Endothelial cell of umbilical vein (primary cell): ENCODE measurements around the gene LRRC31. TPM values are rescaled to one million over a fixed set of nuclear protein-coding genes. Genes with fewer than 3 reads are reported as not detected.

Experiments
- BruUV-seq: library from RNA; stranded (reverse); fragments of 400-500 nt; replicated peaks from 2 replicates; lab custom pipeline; 2021; lab: Mats Ljungman, UMichigan
- CTCF ChIA-PET: fragments of 300-600, 350-600 bp; sonication (Branson Sonifier 250); formaldehyde crosslinking; loops from one replicate; lab custom pipeline; 2021; ENCODE audit warnings: antibody characterized with exemption, inconsistent platforms; lab: Charles Lee
- POLR2A ChIA-PET: fragments of 300-600, 350-600 bp; sonication (Branson Sonifier 250); formaldehyde crosslinking; loops from one replicate; lab custom pipeline; 2021; ENCODE audit warnings: antibody characterized with exemption, inconsistent platforms; lab: Charles Lee
- DNase-seq: peaks from one replicate; pipeline ENCODE4 v3.0.0-alpha.2; 2011; ENCODE audit warnings: low read depth, low spot score
- FAIRE-seq: peaks from 2 replicates; lab custom pipeline; 2011; peaks lifted over from hg19 to GRCh38; lab: Jason Lieb, UNC
- H2AFZ ChIP-seq: 2 replicates; pipeline ENCODE4 v1.6.0; 2012; ENCODE audit warnings: low read depth, low read length, control low read depth, inconsistent platforms
- H3K27ac ChIP-seq: 2 replicates; pipeline ENCODE4 v1.5.1; 2011; ENCODE audit warnings: low read depth, mild to moderate bottlenecking, control low read depth, low read length, moderate library complexity; ENCODE audit not compliant: insufficient read depth
- H3K27me3 ChIP-seq, 2 experiments: 2 replicates each; pipeline versions ENCODE4 v1.6.0 to v1.6.1; 2011; ENCODE audit warnings: low read length in 2 of 2, mixed read lengths in 1 of 2; ENCODE audit not compliant: control insufficient read depth in 2 of 2, insufficient read depth in 2 of 2
- H3K36me3 ChIP-seq, 2 experiments: 2 replicates in 1 of 2; 3 replicates in 1 of 2; pipeline ENCODE4 v1.5.1; 2011; ENCODE audit warnings: low read length in 2 of 2, mild to moderate bottlenecking in 1 of 2, moderate library complexity in 1 of 2; ENCODE audit not compliant: control insufficient read depth in 2 of 2, insufficient read depth in 2 of 2; ENCODE audit errors: extremely low read depth in 1 of 2
- H3K4me1 ChIP-seq: 3 replicates; pipeline ENCODE4 v1.5.1; 2011; ENCODE audit warnings: mild to moderate bottlenecking, low read length; ENCODE audit not compliant: control insufficient read depth, insufficient read depth; ENCODE audit errors: extremely low read depth
- H3K4me2 ChIP-seq: 2 replicates; pipeline ENCODE4 v1.6.1; 2011; ENCODE audit warnings: low read length, control low read depth, mixed read lengths; ENCODE audit not compliant: insufficient read depth
- H3K4me3 ChIP-seq, 3 experiments: fragments of 200-600 bp in 1 of 3; sonication (generic), shearing (Covaris generic) in 1 of 3; replicated peaks in 1 of 3; 2 replicates each; pipeline ENCODE4 v1.5.1; 2011 to 2016; ENCODE audit warnings: control low read depth in 3 of 3, low read length in 3 of 3, mild to moderate bottlenecking in 2 of 3, inconsistent platforms in 1 of 3, low read depth in 1 of 3, moderate library complexity in 1 of 3; ENCODE audit not compliant: insufficient read depth in 1 of 3
- H3K79me2 ChIP-seq: 2 replicates; pipeline ENCODE4 v1.6.0; 2012; ENCODE audit warnings: low read length, inconsistent platforms; ENCODE audit not compliant: control insufficient read depth, insufficient read depth
- H3K9ac ChIP-seq: replicated peaks from 2 replicates; pipeline ENCODE3; 2011; ENCODE audit warnings: low read length, control low read depth; ENCODE audit not compliant: insufficient read depth; ENCODE audit errors: extremely low read depth
- H3K9me1 ChIP-seq: replicated peaks from 3 replicates; pipeline ENCODE4 v1.6.0; 2011; ENCODE audit warnings: mild to moderate bottlenecking, low read length; ENCODE audit not compliant: control insufficient read depth, insufficient read depth; ENCODE audit errors: extremely low read depth
- H3K9me3 ChIP-seq: replicated peaks from 2 replicates; pipeline ENCODE4 v1.5.1; 2012; ENCODE audit warnings: low read length, inconsistent platforms; ENCODE audit not compliant: control insufficient read depth, insufficient read depth
- H4K20me1 ChIP-seq: replicated peaks from 2 replicates; pipeline ENCODE3; 2011; ENCODE audit warnings: mild to moderate bottlenecking, low read length; ENCODE audit not compliant: control insufficient read depth, insufficient read depth; ENCODE audit errors: extremely low read depth
- EZH2 ChIP-seq: IDR thresholded peaks from 2 replicates; pipeline ENCODE4 v1.6.1; 2012; ENCODE audit warnings: borderline replicate concordance, low read depth, mild to moderate bottlenecking, moderate library complexity, low read length, inconsistent platforms; ENCODE audit not compliant: severe bottlenecking
- FOS ChIP-seq: IDR thresholded peaks from 2 replicates; pipeline ENCODE4 v1.6.1; 2011; ENCODE audit warnings: mild to moderate bottlenecking, low read length, moderate library complexity, borderline replicate concordance; ENCODE audit not compliant: insufficient read depth
- GATA2 ChIP-seq: IDR thresholded peaks from 2 replicates; pipeline ENCODE4 v1.7.0; 2011; ENCODE audit warnings: low read depth, mild to moderate bottlenecking, moderate library complexity, mixed read lengths, low read length; ENCODE audit not compliant: insufficient read length, insufficient read depth
- JUN ChIP-seq: IDR thresholded peaks from 2 replicates; pipeline ENCODE4 v1.6.1; 2011; ENCODE audit warnings: borderline replicate concordance, low read depth; ENCODE audit not compliant: insufficient read length, insufficient read depth
- MYC ChIP-seq: IDR thresholded peaks from one replicate; pipeline ENCODE4 v1.6.1; 2011; ENCODE audit warnings: mild to moderate bottlenecking, low read depth, low read length
- POLR2A ChIP-seq: IDR thresholded peaks from 2 replicates; pipeline ENCODE4 v1.6.1; 2012; ENCODE audit warnings: low read depth, mild to moderate bottlenecking, control low read depth, low read length
- POLR2AphosphoS5 ChIP-seq: IDR thresholded peaks from 2 replicates; pipeline ENCODE4 v1.6.1; 2012; ENCODE audit warnings: low read depth, mild to moderate bottlenecking, control low read depth, low read length, moderate library complexity; ENCODE audit not compliant: insufficient read depth
- dilution Hi-C: fragments of 300-500 bp; cut with MboI; formaldehyde crosslinking; loops from one replicate; pipeline ENCODE4 v1.15.0; 2019; ENCODE audit warnings: low sequenced_read_pairs; ENCODE audit not compliant: extremely low pct_ligation_motif_present
- intact Hi-C: fragments of 100-400 bp; cut with micrococcal nuclease; formaldehyde crosslinking; loops from one replicate; pipeline ENCODE4 v1.10.0; 2022
- polyA plus RNA-seq, 4 experiments: library from polyadenylated mRNA; depleted of rRNA in 3 of 4; stranded (reverse) in 3 of 4; unstranded in 1 of 4; fragments of >200 nt; gene quantifications; 2 replicates each; pipeline versions ENCODE4 v1.2.1 to v1.2.3, GENCODE V29; 2011 to 2012; ENCODE audit warnings: missing spikeins in 1 of 4
- total RNA-seq: library from RNA; stranded (reverse); gene quantifications from 2 replicates; pipeline ENCODE4 v1.2.3, GENCODE V29; 2021
- TF ChIP-seq, protein P1 (sequence below), 2 donors: IDR thresholded peaks; 1 replicate in 1 of 2; 2 replicates in 1 of 2; pipeline ENCODE4 v1.5.1; 2011; ENCODE audit warnings: low read length in 2 of 2, mild to moderate bottlenecking in 2 of 2, moderate library complexity in 2 of 2, control low read depth in 1 of 2, inconsistent platforms in 1 of 2, low read depth in 1 of 2; ENCODE audit not compliant: insufficient read depth in 1 of 2; ENCODE audit errors: extremely low read depth in 1 of 2
- TF ChIP-seq, protein P2 (sequence below): IDR thresholded peaks from 2 replicates; pipeline ENCODE4 v1.6.1; 2011; ENCODE audit not compliant: insufficient read depth, insufficient read length

Gene LRRC31
- total and polyA plus RNA-seq, 2 donors (not counting 3 experiments of a cell fraction or from before 2014, with no cell fraction given) = not detected

DNA sequence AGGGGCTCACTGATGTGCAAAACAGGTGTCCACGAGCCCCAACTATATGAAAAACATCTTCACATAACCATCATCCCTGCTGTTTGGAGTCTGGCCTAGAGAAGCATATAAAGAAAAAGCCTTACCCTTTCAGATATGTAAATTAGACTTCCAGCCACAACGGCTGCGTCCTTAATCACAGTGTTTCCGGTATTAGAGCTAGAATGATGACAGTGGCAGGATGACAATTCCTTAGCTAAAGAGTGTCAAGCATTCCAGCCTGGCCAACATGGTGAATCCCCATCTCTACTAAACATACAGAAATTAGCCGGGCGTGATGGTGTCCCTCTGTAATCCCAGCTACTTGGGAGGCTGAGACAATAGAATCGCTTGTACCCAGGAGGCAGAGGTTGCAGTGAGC is 22.2 kb upstream of the LRRC31 start:
- H3K4me1 ChIP-seq = no peaks in the 10 kb centered on the region

More for the DNA sequence above, 22.2 kb upstream of the LRRC31 start:
- Histone ChIP-seq H2AFZ (no peak overlapping the region), H3K27me3 (no peaks in the 10 kb centered on the region), H3K9me3 (no peaks in the 10 kb centered on the region), H3K36me3 (no peaks in the 10 kb centered on the region), H4K20me1 (no peaks in the 10 kb centered on the region), H3K9ac (no peak overlapping the region), H3K4me3 (no peak overlapping the region), H3K9me1 (no peaks in the 10 kb centered on the region), H3K27ac (no peak overlapping the region), H3K4me2 (no peak overlapping the region), H3K79me2 (no peaks in the 10 kb centered on the region)
- dilution Hi-C loops (no loop called here), intact Hi-C loops (no loop called here)
- CTCF ChIA-PET = interaction anchor here (0.8 to 2.4 kb wide), 3 partner anchors 9 to 111 kb away, joined by 3 to 9 read pairs (median 3); no protein-coding TSS in a partner anchor
- FAIRE-seq (no peak), DNase-seq (no peak)
- TF ChIP-seq FOS (no peak), POLR2A (no peak), EZH2 (no peak), POLR2AphosphoS5 (no peak), MYC (no peak), JUN (no peak), GATA2 (no peak)
- TF ChIP-seq, protein P1, sequence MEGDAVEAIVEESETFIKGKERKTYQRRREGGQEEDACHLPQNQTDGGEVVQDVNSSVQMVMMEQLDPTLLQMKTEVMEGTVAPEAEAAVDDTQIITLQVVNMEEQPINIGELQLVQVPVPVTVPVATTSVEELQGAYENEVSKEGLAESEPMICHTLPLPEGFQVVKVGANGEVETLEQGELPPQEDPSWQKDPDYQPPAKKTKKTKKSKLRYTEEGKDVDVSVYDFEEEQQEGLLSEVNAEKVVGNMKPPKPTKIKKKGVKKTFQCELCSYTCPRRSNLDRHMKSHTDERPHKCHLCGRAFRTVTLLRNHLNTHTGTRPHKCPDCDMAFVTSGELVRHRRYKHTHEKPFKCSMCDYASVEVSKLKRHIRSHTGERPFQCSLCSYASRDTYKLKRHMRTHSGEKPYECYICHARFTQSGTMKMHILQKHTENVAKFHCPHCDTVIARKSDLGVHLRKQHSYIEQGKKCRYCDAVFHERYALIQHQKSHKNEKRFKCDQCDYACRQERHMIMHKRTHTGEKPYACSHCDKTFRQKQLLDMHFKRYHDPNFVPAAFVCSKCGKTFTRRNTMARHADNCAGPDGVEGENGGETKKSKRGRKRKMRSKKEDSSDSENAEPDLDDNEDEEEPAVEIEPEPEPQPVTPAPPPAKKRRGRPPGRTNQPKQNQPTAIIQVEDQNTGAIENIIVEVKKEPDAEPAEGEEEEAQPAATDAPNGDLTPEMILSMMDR (IDR thresholded peaks at IDR 0.05; ENCODE audit: extremely low read depth in 1 of 2, insufficient read depth in 1 of 2, low read depth in 1 of 2, low read length in 2 of 2) = no peak
- TF ChIP-seq, protein P2, sequence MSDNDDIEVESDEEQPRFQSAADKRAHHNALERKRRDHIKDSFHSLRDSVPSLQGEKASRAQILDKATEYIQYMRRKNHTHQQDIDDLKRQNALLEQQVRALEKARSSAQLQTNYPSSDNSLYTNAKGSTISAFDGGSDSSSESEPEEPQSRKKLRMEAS = no peak
- no TSS peak for BruUV-seq
- POLR2A ChIA-PET = no interaction called here
